MCF 10A (cell line): ENCODE results near the gene DCAF6. TPM values are rescaled to one million over a fixed set of nuclear protein-coding genes. Genes with fewer than 3 reads are reported as not detected.
"Not testable (repeated sequence)": the region's sequence is repeated elsewhere in the genome, so short reads cannot be mapped to it uniquely, and the experiment has no call there.

Source experiments
- Bru-seq: library from RNA; stranded (reverse); fragments of 400-500 nt; gene quantifications from one replicate; lab custom pipeline; 2021; lab: Mats Ljungman, UMichigan
- BruChase-seq, 2 experiments: library from RNA; stranded (reverse); fragments of 400-500 nt; gene quantifications; one replicate each; lab custom pipeline; 2021; lab: Mats Ljungman, UMichigan
- BruUV-seq: library from RNA; stranded (reverse); fragments of 400-500 nt; replicated peaks from 2 replicates; lab custom pipeline; 2021; lab: Mats Ljungman, UMichigan
- CTCF ChIA-PET: fragments of 300-600 bp; sonication (Branson Sonifier 250); formaldehyde crosslinking; extraction: SDS; loops from one replicate; lab custom pipeline; 2021; ENCODE audit warnings: antibody characterized with exemption, inconsistent platforms; lab: Yijun Ruan, JAX
- POLR2A ChIA-PET: fragments of 300-600, 350-650 bp; sonication (Branson Sonifier 250); formaldehyde crosslinking; extraction: SDS; loops from one replicate; lab custom pipeline; 2020; ENCODE audit warnings: antibody characterized with exemption, inconsistent platforms; lab: Yijun Ruan, JAX
- DNase-seq: peaks from one replicate; pipeline ENCODE4 v3.0.0-alpha.2; 2018; ENCODE audit not compliant: unreplicated experiment
- H3K27ac Mint-ChIP-seq: one replicate; pipeline ENCODE4 v1.8.0; 2022; ENCODE audit warnings: mild to moderate bottlenecking, low read depth, mixed read lengths; ENCODE audit not compliant: unreplicated experiment
- H3K27me3 Mint-ChIP-seq: one replicate; pipeline ENCODE4 v1.8.0; 2022; ENCODE audit warnings: mixed read lengths; ENCODE audit not compliant: insufficient read depth, unreplicated experiment
- H3K36me3 Mint-ChIP-seq: one replicate; pipeline ENCODE4 v1.8.0; 2022; ENCODE audit warnings: mild to moderate bottlenecking, moderate library complexity, mixed read lengths; ENCODE audit not compliant: insufficient read depth, unreplicated experiment
- H3K4me1 Mint-ChIP-seq: one replicate; pipeline ENCODE4 v1.8.0; 2022; ENCODE audit warnings: mixed read lengths; ENCODE audit not compliant: insufficient read depth, unreplicated experiment
- H3K4me3 Mint-ChIP-seq: one replicate; pipeline ENCODE4 v1.8.0; 2022; ENCODE audit warnings: mild to moderate bottlenecking, moderate library complexity, mixed read lengths; ENCODE audit not compliant: unreplicated experiment
- H3K9me3 Mint-ChIP-seq: one replicate; pipeline ENCODE4 v1.8.0; 2022; ENCODE audit warnings: mixed read lengths; ENCODE audit not compliant: unreplicated experiment
- CTCF ChIP-seq: fragments of 200-600 bp; IDR thresholded peaks from one replicate; pipeline ENCODE4 v1.8.0; 2022; ENCODE audit warnings: antibody characterized with exemption, mild to moderate bottlenecking; ENCODE audit not compliant: unreplicated experiment
- intact Hi-C: fragments of 100-400 bp; cut with micrococcal nuclease; formaldehyde crosslinking; loops from 2 replicates; pipeline ENCODE4 v1.14.1; 2022
- long read RNA-seq: library from polyadenylated mRNA; stranded (forward); transcript quantifications from one replicate; pipeline ENCODE4 v2.0.0, GENCODE V29; 2022
- total RNA-seq: library from RNA; stranded (reverse); gene quantifications from 2 replicates; pipeline ENCODE4 v1.2.3, GENCODE V29; 2022

Gene DCAF6
- total RNA-seq: 57.2 and 60.8 TPM in 2 replicates
- Bru-seq, nascent RNA: percentile 91 among the genes with signal in this experiment
- BruChase-seq, experiment 1, labeled RNA remaining after a 6-hour chase: percentile 81 among the genes with signal in this experiment
- BruChase-seq, experiment 2, labeled RNA remaining after a 2-hour chase: percentile 90 among the genes with signal in this experiment
- long read RNA-seq, transcript DCAF6-203 (20 exons, 3,302 nt): minor isoform, 43 of 267 reads
- long read RNA-seq, transcript DCAF6-201 (19 exons, 3,186 nt): major isoform, 167 of 267 reads
- long read RNA-seq, partial matches to known transcripts: 9 of 267 reads
- long read RNA-seq, other reads (novel, unspliced or antisense): 47 of 267 reads

DNA sequence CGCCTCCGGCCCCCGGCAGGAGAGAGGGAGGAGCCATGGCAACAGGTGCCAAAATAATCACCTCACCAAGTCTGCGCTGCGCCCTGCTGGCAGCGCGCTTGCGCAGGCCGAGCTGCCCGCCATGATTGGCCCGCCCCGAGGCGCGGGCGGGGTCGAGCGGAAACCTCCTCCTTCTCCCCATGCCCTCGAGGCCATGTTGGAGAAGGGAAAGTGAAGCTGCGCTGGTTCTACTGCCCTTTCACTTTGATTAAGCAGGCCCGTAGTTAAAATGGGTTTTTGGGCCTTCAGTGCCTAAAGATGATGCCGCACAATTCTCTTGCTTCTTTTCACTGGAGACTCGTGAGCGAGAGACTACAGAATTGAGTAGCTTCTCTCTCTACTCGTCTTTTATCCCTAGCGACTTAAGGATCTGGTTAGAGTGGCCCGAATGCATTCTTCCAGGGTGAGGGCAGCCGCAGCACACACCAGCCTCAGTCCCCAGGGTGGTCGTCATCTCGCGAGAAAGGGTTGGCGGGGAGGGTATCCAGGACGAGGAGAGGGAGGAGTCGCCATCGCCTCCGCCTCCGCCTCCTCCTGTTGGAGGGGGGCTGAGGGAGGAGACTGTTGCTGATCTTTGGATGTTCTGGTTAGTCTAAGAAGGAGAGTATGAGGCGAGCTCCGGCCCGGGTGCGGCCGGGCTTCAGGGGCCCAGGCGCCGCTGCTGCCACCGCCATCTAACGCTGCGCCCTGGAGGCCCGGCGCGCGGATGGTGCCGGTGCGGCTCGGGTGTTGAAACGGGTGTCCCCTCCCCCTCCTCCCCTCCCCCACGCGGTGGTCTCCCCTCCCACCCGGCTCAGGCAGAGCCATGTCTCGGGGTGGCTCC is at the start of gene DCAF6:
Gene DCAF6 (plus strand): TSS at position 616 of the 862 bp plus-strand sequence. CDS start 229 bp downstream, at position 845.
- H3K36me3 Mint-ChIP-seq: peaks cover 16% of the 10 kb centered on the region
- H3K4me1 Mint-ChIP-seq: peaks cover 18% of the 10 kb centered on the region
- no peaks in the 10 kb centered on the region for H3K27me3 Mint-ChIP-seq
- BruUV-seq: no TSS peak
- CTCF ChIA-PET: interaction anchor here (0.6 to 2.0 kb wide), 16 partner anchors 10 to 1955 kb away, joined by 3 to 7 read pairs (median 4); partner anchors contain the start of gene ADCY10
- H3K9me3 Mint-ChIP-seq: no peaks in the 10 kb centered on the region
- TF ChIP-seq CTCF: no peak
- H3K27ac Mint-ChIP-seq: peak within 1 kb of the TSS; percentile 85
- POLR2A ChIA-PET: interaction anchor here (0.6 to 10.7 kb wide), 67 partner anchors 8 to 1431 kb away, joined by 3 to 175 read pairs (median 4); partner anchors contain the start of genes ADCY10, BLZF1, CREG1 and GPR161
- DNase-seq: peak; percentile 100
- intact Hi-C loops: loop anchor here (1.0 to 2.0 kb wide), 6 partner anchors 14 to 221 kb away; partner anchors contain the start of gene MPZL1
- H3K4me3 Mint-ChIP-seq: peak within 1 kb of the TSS; percentile 81

GRCh38 chr1:167887187-167887586 is 49.3 kb upstream of the DCAF6 start:
- intact Hi-C loops, H3K4me3 Mint-ChIP-seq, CTCF ChIA-PET: not testable (repeated sequence)

DNA sequence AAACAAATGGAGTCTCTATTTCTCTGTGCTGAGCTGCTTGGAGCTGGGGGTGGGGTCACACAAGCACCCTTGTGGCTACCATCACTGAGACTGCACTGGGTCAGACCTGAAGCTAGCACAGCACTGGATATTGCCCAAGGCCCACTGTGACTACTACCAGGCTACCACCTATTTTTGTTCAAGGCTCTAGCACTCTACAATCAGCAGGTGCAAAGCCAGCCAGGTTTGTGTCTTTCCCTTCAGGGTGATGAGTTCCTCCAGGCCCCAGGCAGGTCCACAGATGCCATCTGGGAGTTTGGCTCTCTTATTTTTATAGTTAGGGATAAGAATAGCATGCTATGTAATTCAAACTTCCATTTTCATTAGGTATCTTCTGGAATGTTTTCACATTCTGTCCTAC is 46.1 kb upstream of the DCAF6 start:
- POLR2A ChIA-PET: no interaction called here
- Mint-ChIP-seq H3K27me3 (no peaks in the 10 kb centered on the region), H3K4me3 (no peak overlapping the region), H3K27ac (no peak overlapping the region), H3K36me3 (no peaks in the 10 kb centered on the region), H3K9me3 (no peaks in the 10 kb centered on the region), H3K4me1 (no peaks in the 10 kb centered on the region)
- no peak for DNase-seq
- intact Hi-C loops: no loop called here
- TF ChIP-seq CTCF: no peak
- BruUV-seq: no TSS peak
- CTCF ChIA-PET: no interaction called here

More at GRCh38 chr1:167887187-167887586, 49.3 kb upstream of the DCAF6 start:
- H3K4me1 Mint-ChIP-seq, H3K36me3 Mint-ChIP-seq, H3K27me3 Mint-ChIP-seq, DNase-seq, H3K9me3 Mint-ChIP-seq, BruUV-seq, POLR2A ChIA-PET, H3K27ac Mint-ChIP-seq: not testable (repeated sequence)

- no peak for TF ChIP-seq CTCF
- BruUV-seq: no TSS peak
- ChIA-PET POLR2A (interaction anchor here (0.6 kb wide), 1 partner anchor 122 kb away, joined by 4 read pairs; no protein-coding TSS in a partner anchor), CTCF (interaction anchor here (0.6 to 0.7 kb wide), 5 partner anchors 59 to 1179 kb away, joined by 3 read pairs; no protein-coding TSS in a partner anchor)
- Mint-ChIP-seq H3K4me3 (no peak overlapping the region), H3K27ac (no peak overlapping the region), H3K9me3 (no peaks in the 10 kb centered on the region), H3K27me3 (no peaks in the 10 kb centered on the region), H3K36me3 (no peaks in the 10 kb centered on the region), H3K4me1 (no peaks in the 10 kb centered on the region)
- intact Hi-C loops: no loop called here
- no peak for DNase-seq
Measured at GRCh38 chr1:167893798-167894197, 42.7 kb upstream of the DCAF6 start.
